SIG-M5 treated with dmso at 0.1 percent for 504 hours (cell line): ENCODE results near the gene NUTF2.

Experiments used
- DNase-seq: peaks from one replicate; lab custom pipeline; 2025; ENCODE audit not compliant: unreplicated experiment; lab: John Stamatoyannopoulos, UW

Gene NUTF2

DNA sequence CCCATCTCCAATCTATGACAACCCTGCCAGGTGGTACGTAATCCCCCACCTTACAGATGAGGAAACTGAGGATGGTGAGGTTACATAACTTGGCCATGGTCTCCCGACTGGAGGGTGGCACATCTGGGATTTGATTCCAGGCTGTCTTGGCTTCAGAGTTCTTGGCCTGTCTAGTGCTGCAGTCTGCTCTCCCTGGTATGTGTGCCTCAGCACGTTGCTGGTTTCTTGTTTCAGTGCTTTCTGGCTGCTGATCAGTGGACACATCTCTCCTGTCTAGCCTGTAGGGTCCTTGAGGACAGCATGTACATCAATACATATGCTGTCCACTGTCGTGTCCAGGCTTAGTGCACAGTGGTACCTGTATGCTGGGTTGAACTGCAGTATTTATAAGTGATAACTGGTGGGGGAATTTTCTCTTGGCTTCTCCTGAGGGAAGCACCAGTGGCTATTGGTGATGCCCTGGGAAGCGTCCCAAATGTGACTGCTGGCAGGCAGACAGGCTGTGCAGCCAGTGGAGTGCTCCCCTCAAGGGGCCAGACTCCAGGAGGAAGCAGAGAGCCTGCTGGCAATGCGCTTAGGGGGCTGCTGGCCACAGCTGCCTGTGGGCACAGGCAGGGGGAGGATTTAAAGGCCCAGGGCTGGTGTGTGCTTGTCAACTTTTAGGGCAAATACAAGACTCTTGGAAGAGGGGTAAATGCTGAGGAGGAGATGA lies 70.6 kb downstream of the NUTF2 start:
- no peak for DNase-seq

DNA sequence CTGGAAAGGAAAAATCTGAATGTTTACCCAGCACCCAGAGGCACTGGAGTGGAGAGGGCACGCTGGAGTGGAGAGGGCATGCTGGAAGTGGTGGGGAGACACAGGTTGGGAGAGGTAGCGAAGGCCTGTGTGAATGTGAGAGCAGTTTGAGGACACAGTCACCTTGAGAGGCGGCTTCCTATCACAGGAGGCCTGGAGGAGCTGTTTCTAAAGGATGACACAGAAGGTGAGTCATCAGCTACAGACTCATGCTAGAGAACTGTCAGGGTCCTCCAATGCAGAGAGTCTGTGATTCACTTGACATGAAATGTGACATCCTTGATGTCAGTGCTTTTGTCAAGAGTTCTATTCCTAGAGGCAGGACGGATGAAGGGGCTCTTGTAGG lies 71.1 kb downstream of the NUTF2 start:
- DNase-seq, result peak; percentile 40

DNA sequence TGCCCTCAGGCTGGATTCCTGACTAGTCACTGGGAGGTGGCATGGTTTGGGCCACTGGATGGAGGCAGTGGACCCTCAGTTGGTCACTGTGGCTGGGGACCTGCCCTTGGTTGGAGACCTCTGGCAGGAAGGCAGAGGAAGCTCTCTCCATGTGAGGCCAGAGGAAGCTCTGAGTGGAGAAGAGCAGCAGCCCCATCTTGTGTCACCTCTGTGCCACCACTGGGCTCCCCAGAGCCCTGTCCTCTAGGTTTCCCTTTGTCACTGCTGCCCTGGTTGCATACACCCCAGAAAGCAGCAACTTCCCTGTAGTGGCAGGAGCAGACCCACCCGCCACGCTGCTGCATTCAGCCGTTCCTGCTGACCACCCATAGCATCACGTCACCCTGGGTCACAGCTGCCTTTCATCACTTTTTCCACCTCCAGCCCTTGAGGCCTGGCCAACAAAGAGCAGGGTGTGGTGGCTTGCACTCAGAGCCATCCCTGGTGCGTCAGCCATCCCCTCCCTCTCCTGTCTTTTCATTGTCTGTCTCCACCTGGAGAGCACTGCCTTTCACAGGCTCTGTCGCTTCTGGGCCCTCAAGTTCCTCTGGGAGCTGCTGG lies 73.0 kb downstream of the NUTF2 start:
- no peak for DNase-seq
